ES-I3 (cell line): Measurements from ENCODE around the gene WHAMM.
"Not testable (repeated sequence)": the region's sequence is repeated elsewhere in the genome, so short reads cannot be mapped to it uniquely, and the experiment has no call there.

Source experiments
- H3K36me3 ChIP-seq: 2 replicates; pipeline ENCODE4 v1.6.1; 2013; ENCODE audit warnings: mild to moderate bottlenecking, low read length, control low read depth, moderate library complexity; ENCODE audit not compliant: insufficient read depth
- H3K4me1 ChIP-seq: 2 replicates; pipeline ENCODE4 v1.6.1; 2013; ENCODE audit warnings: mild to moderate bottlenecking, control low read depth, low read length; ENCODE audit not compliant: insufficient read depth
- H3K9ac ChIP-seq: 2 replicates; pipeline ENCODE4 v1.6.1; 2013; ENCODE audit warnings: low read depth, mild to moderate bottlenecking, low read length, moderate library complexity
- H3K9me3 ChIP-seq: 2 replicates; pipeline ENCODE4 v1.6.1; 2013; ENCODE audit warnings: mild to moderate bottlenecking, low read length, moderate library complexity; ENCODE audit not compliant: control insufficient read depth, insufficient read depth

The WHAMM gene

GRCh38 chr15:82809308-82810060 is at the start of gene WHAMM:
Gene WHAMM (plus strand): TSS chr15:82809628. CDS start chr15:82809727, 99 bp downstream.
- peak within 1 kb of the TSS; percentile 83 for H3K9ac ChIP-seq
- no peaks in the 10 kb centered on the region for H3K9me3 ChIP-seq
- peaks cover 6% of the 10 kb centered on the region; the same call in 1 of the 2 replicates for H3K4me1 ChIP-seq
- peaks cover 3% of the 10 kb centered on the region; the same call in 1 of the 2 replicates for H3K36me3 ChIP-seq

GRCh38 chr15:82763361-82764116 is 45.9 kb upstream of the WHAMM start:
- Histone ChIP-seq H3K36me3 (no peaks in the 10 kb centered on the region; the same call in 1 of the 2 replicates), H3K9me3 (no peaks in the 10 kb centered on the region), H3K4me1 (no peaks in the 10 kb centered on the region), H3K9ac (no peak overlapping the region)

GRCh38 chr15:82764117-82764490 is 45.3 kb upstream of the WHAMM start:
- H3K4me1 ChIP-seq, result no peaks in the 10 kb centered on the region
- H3K9me3 ChIP-seq, result no peaks in the 10 kb centered on the region
- no peaks in the 10 kb centered on the region; the same call in 1 of the 2 replicates for H3K36me3 ChIP-seq
- no peak overlapping the region for H3K9ac ChIP-seq

- no peaks in the 10 kb centered on the region for H3K4me1 ChIP-seq
- H3K9me3 ChIP-seq, result no peaks in the 10 kb centered on the region
- no peak overlapping the region for H3K9ac ChIP-seq
- H3K36me3 ChIP-seq, result no peaks in the 10 kb centered on the region; the same call in 1 of the 2 replicates
Measured at GRCh38 chr15:82764740-82765139, 44.7 kb upstream of the WHAMM start.

GRCh38 chr15:82766201-82766600 is 43.2 kb upstream of the WHAMM start:
- not testable (repeated sequence) for H3K9me3 ChIP-seq, H3K36me3 ChIP-seq, H3K4me1 ChIP-seq, H3K9ac ChIP-seq

GRCh38 chr15:82767163-82767829 is 42.1 kb upstream of the WHAMM start:
- Histone ChIP-seq H3K4me1 (no peaks in the 10 kb centered on the region), H3K9me3 (no peaks in the 10 kb centered on the region), H3K9ac (no peak overlapping the region), H3K36me3 (no peaks in the 10 kb centered on the region)

GRCh38 chr15:82768414-82769054 is 40.9 kb upstream of the WHAMM start:
- no peaks in the 10 kb centered on the region for H3K9me3 ChIP-seq
- H3K36me3 ChIP-seq, result no peaks in the 10 kb centered on the region
- no peak overlapping the region for H3K9ac ChIP-seq
- no peaks in the 10 kb centered on the region for H3K4me1 ChIP-seq

GRCh38 chr15:82771789-82772607 is 37.4 kb upstream of the WHAMM start:
- Histone ChIP-seq H3K9ac (no peak overlapping the region), H3K4me1 (no peaks in the 10 kb centered on the region), H3K9me3 (no peaks in the 10 kb centered on the region), H3K36me3 (no peaks in the 10 kb centered on the region)

GRCh38 chr15:82774496-82774895 is 34.9 kb upstream of the WHAMM start:
- H3K9me3 ChIP-seq, result no peaks in the 10 kb centered on the region
- no peak overlapping the region for H3K9ac ChIP-seq
- H3K4me1 ChIP-seq, result no peaks in the 10 kb centered on the region
- H3K36me3 ChIP-seq, result no peaks in the 10 kb centered on the region

- Histone ChIP-seq H3K9ac (no peak overlapping the region), H3K4me1 (no peaks in the 10 kb centered on the region), H3K36me3 (no peaks in the 10 kb centered on the region), H3K9me3 (no peaks in the 10 kb centered on the region)
Measured at GRCh38 chr15:82778755-82779154, 30.7 kb upstream of the WHAMM start.

GRCh38 chr15:82781349-82781748 is 28.1 kb upstream of the WHAMM start:
- no peaks in the 10 kb centered on the region for H3K36me3 ChIP-seq
- H3K4me1 ChIP-seq, result no peaks in the 10 kb centered on the region
- H3K9me3 ChIP-seq, result no peaks in the 10 kb centered on the region

GRCh38 chr15:82788496-82788895 is 20.9 kb upstream of the WHAMM start:
- H3K9me3 ChIP-seq, result no peaks in the 10 kb centered on the region

More at GRCh38 chr15:82781349-82781748, 28.1 kb upstream of the WHAMM start:
- H3K9ac ChIP-seq, result no peak overlapping the region

GRCh38 chr15:82789491-82789890 is 19.9 kb upstream of the WHAMM start:
- H3K9me3 ChIP-seq, result no peaks in the 10 kb centered on the region
- H3K4me1 ChIP-seq, result no peaks in the 10 kb centered on the region
- no peak overlapping the region for H3K9ac ChIP-seq
- no peaks in the 10 kb centered on the region for H3K36me3 ChIP-seq

More at GRCh38 chr15:82788496-82788895, 20.9 kb upstream of the WHAMM start:
- Histone ChIP-seq H3K4me1 (no peaks in the 10 kb centered on the region), H3K9ac (no peak overlapping the region), H3K36me3 (no peaks in the 10 kb centered on the region)
